B cell (primary cell): ENCODE data around the gene PKNOX1.

ENCODE experiments used
- CTCF ChIP-seq: fragments of 200-600 bp; IDR thresholded peaks from one replicate; pipeline ENCODE4 v1.8.0; 2022; ENCODE audit warnings: antibody characterized with exemption, mild to moderate bottlenecking
- EZH2 ChIP-seq: IDR thresholded peaks from 2 replicates; pipeline ENCODE4 v1.6.1; 2012; ENCODE audit warnings: borderline replicate concordance, low read depth, mild to moderate bottlenecking, moderate library complexity, low read length; ENCODE audit not compliant: insufficient read depth, poor library complexity, severe bottlenecking

GRCh38 chr21:42964546-42965210 is 9.7 kb upstream of the PKNOX1 start:
- TF ChIP-seq CTCF, result no peak
- no peak for TF ChIP-seq EZH2
